OCI-LY1 (cell line): Measurements from ENCODE around the gene SLC4A5.
A peak's percentile ranks its signal among the peaks of the same experiment; 100 is the strongest.

Source experiments
- H2AFZ ChIP-seq: fragments of 200-600 bp; sonication (generic), shearing (Covaris generic); 2 replicates; pipeline ENCODE4 v1.6.0; 2014; ENCODE audit warnings: antibody characterized with exemption, mild to moderate bottlenecking, low read length
- H3F3A ChIP-seq: fragments of 200-600 bp; sonication (generic), shearing (Covaris generic); 2 replicates; pipeline ENCODE4 v1.6.0; 2014; ENCODE audit warnings: mild to moderate bottlenecking, antibody characterized with exemption, low read length, moderate library complexity; ENCODE audit not compliant: insufficient read depth
- H3K27ac ChIP-seq: fragments of 200-600 bp; sonication (generic); 2 replicates; pipeline ENCODE4 v1.5.1; 2014; ENCODE audit warnings: low read length, mixed run types, mild to moderate bottlenecking, low read depth; ENCODE audit not compliant: poor library complexity, severe bottlenecking
- H3K27me3 ChIP-seq: fragments of 200-600 bp; sonication (generic); 2 replicates; pipeline ENCODE4 v1.6.0; 2014; ENCODE audit warnings: antibody characterized with exemption, mild to moderate bottlenecking, low read length, moderate library complexity; ENCODE audit not compliant: insufficient read depth
- H3K36me3 ChIP-seq: fragments of 200-600 bp; sonication (generic); 2 replicates; pipeline ENCODE4 v1.6.1; 2014; ENCODE audit warnings: mild to moderate bottlenecking, antibody characterized with exemption, low read length, moderate library complexity, mixed read lengths; ENCODE audit not compliant: insufficient read depth
- H3K4me1 ChIP-seq: fragments of 200-600 bp; sonication (generic); 2 replicates; pipeline ENCODE4 v1.5.1; 2014; ENCODE audit warnings: mild to moderate bottlenecking, low read length, moderate library complexity; ENCODE audit not compliant: insufficient read depth, severe bottlenecking
- H3K4me2 ChIP-seq: fragments of 200-600 bp; sonication (generic), shearing (Covaris generic); 2 replicates; pipeline ENCODE4 v1.6.1; 2014; ENCODE audit warnings: low read length
- H3K4me3 ChIP-seq: fragments of 200-600 bp; sonication (generic); 2 replicates; pipeline ENCODE4 v1.5.1; 2014; ENCODE audit warnings: low read length, low read depth, mild to moderate bottlenecking, mixed read lengths; ENCODE audit not compliant: poor library complexity, severe bottlenecking
- H3K79me2 ChIP-seq: fragments of 200-600 bp; shearing (Covaris generic); 2 replicates; pipeline ENCODE4 v1.6.1; 2016; ENCODE audit warnings: mixed run types, low read length, mixed read lengths; ENCODE audit not compliant: insufficient read depth
- H3K9ac ChIP-seq: fragments of 200-600 bp; sonication (generic), shearing (Covaris generic); 2 replicates; pipeline ENCODE4 v1.6.1; 2014; ENCODE audit warnings: mild to moderate bottlenecking, low read length, mixed read lengths
- H3K9me2 ChIP-seq: fragments of 200-600 bp; sonication (generic), shearing (Covaris generic); 2 replicates; pipeline ENCODE4 v1.6.1; 2014; ENCODE audit warnings: low read depth, mild to moderate bottlenecking, low read length, mixed read lengths
- H3K9me3 ChIP-seq: fragments of 200-600 bp; shearing (Covaris generic); 2 replicates; pipeline ENCODE4 v1.6.1; 2014; ENCODE audit warnings: low read length, mixed read lengths
- H4K20me1 ChIP-seq: fragments of 200-600 bp; sonication (generic), shearing (Covaris generic); 2 replicates; pipeline ENCODE4 v1.6.0; 2016; ENCODE audit warnings: mild to moderate bottlenecking, low read length; ENCODE audit not compliant: insufficient read depth
- CTCF ChIP-seq: fragments of 200-600 bp; sonication (generic), shearing (Covaris generic); IDR thresholded peaks from 2 replicates; pipeline ENCODE4 v1.5.1; 2017; ENCODE audit warnings: mild to moderate bottlenecking, antibody characterized with exemption, low read length, moderate library complexity, mixed read lengths
- EZH2 ChIP-seq: fragments of 200-600 bp; sonication (generic), shearing (Covaris generic); IDR thresholded peaks from 2 replicates; pipeline ENCODE4 v1.8.0; 2017; ENCODE audit warnings: borderline replicate concordance, mixed run types, mild to moderate bottlenecking, antibody characterized with exemption, low read length, moderate library complexity, mixed read lengths

SLC4A5 gene, protein sequence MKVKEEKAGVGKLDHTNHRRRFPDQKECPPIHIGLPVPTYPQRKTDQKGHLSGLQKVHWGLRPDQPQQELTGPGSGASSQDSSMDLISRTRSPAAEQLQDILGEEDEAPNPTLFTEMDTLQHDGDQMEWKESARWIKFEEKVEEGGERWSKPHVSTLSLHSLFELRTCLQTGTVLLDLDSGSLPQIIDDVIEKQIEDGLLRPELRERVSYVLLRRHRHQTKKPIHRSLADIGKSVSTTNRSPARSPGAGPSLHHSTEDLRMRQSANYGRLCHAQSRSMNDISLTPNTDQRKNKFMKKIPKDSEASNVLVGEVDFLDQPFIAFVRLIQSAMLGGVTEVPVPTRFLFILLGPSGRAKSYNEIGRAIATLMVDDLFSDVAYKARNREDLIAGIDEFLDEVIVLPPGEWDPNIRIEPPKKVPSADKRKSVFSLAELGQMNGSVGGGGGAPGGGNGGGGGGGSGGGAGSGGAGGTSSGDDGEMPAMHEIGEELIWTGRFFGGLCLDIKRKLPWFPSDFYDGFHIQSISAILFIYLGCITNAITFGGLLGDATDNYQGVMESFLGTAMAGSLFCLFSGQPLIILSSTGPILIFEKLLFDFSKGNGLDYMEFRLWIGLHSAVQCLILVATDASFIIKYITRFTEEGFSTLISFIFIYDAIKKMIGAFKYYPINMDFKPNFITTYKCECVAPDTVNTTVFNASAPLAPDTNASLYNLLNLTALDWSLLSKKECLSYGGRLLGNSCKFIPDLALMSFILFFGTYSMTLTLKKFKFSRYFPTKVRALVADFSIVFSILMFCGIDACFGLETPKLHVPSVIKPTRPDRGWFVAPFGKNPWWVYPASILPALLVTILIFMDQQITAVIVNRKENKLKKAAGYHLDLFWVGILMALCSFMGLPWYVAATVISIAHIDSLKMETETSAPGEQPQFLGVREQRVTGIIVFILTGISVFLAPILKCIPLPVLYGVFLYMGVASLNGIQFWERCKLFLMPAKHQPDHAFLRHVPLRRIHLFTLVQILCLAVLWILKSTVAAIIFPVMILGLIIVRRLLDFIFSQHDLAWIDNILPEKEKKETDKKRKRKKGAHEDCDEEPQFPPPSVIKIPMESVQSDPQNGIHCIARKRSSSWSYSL

DNA sequence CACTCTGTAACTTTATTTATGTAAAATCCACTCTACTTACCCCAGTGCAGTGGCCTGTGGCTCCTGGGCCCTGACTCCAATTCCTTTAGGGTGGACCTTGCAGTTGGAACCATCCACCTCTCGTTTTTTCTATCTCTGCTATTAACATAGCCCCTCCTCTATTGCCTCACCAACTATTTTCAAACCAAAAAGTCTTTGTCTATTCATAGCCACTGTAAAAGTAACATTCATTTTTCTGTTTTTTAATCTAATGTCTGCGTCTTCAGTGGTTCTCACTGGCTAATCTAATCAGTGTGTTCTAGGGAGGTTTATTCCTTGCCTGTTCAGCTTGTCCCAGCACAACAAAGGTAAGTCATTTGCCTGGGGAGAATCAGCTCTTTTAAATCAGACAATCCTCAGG, at the start of gene SLC4A5:
Gene SLC4A5 (minus strand): TSS at position 101 of the 400 bp plus-strand sequence. CDS start 28,393 bp downstream, outside the sequence.
- Histone ChIP-seq H3K4me2 (no peak within 1 kb of the TSS), H3K9me3 (no peaks in the 10 kb centered on the region), H3K79me2 (no peaks in the 10 kb centered on the region), H3K27me3 (no peaks in the 10 kb centered on the region), H3K9ac (no peak within 1 kb of the TSS), H3F3A (no peaks in the 10 kb centered on the region), H4K20me1 (no peaks in the 10 kb centered on the region), H3K36me3 (no peaks in the 10 kb centered on the region), H2AFZ (no peak within 1 kb of the TSS), H3K4me3 (no peak within 1 kb of the TSS), H3K27ac (no peak within 1 kb of the TSS), H3K4me1 (no peaks in the 10 kb centered on the region), H3K9me2 (no peaks in the 10 kb centered on the region)
- TF ChIP-seq CTCF (no peak), EZH2 (no peak)

DNA sequence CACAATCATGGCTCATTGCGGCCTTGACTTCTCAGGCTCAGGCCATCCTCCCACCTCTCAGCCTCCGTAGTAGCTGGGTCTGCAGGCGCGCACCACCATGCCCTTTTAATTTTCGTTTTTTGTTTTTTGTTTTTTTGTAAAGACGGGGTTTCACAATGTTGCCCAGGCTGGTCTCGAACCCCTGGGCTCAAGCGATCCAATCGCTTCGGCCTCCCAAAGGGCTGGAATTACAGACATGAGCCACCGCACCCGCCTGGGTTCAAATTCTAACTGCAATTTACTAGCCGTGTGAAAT, 49.2 kb upstream of the SLC4A5 start:
- peak overlapping the region; percentile 90 for H3K4me3 ChIP-seq
- no peak for TF ChIP-seq CTCF
- no peak for TF ChIP-seq EZH2

DNA sequence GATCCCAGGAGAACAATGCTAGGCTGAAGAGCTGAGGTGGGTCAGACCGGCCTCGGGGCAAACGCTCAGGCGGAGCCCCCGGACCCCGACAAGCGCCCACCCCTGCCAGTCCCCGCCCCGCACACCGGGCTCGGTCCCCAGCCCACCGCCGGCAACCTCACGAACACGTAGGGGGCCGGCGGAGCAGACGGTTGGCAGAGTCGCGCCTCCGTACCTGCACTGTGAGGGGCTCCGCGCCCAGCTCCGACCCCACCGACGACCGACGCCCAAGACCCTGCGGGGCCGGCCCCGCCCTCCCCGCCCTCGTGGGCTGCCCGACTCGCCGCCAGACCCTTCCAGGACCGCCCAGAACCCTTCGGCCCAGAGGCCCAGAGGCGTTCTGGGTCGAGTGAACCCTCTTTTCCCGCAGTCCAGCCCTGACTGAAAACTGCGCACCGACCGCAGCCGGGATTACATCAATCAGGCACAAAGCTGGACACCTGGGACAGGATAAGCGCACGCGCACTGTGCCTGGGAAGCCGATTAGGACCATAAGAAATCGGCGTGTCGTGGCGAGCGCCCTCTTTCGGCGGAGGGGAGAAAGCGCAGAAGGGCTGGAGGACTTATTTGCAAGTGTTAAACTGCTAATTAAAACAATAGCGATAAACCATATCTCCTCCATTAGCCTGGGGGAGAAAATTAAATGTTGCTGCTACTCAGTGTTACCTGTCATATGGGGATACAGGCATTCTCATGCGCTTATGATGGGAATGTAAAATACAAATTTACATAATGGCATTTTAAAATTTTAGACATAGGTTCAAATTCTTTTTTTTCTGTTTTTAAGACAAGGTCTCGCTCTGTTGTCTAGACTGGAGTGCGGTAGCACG, 48.6 kb upstream of the SLC4A5 start:
- Histone ChIP-seq H3K4me3 (peak overlapping the region; percentile 90), H3K4me2 (peak overlapping the region; percentile 97), H3K9me2 (no peaks in the 10 kb centered on the region), H2AFZ (peak overlapping the region; percentile 95), H3K4me1 (peaks cover 22% of the 10 kb centered on the region), H3K27me3 (no peaks in the 10 kb centered on the region), H3K9ac (peak overlapping the region; percentile 89), H3F3A (no peaks in the 10 kb centered on the region), H3K9me3 (no peaks in the 10 kb centered on the region), H3K27ac (peak overlapping the region; percentile 39), H4K20me1 (no peaks in the 10 kb centered on the region), H3K79me2 (0 out of 2 replicates have a peak, but pooled peaks cover 3% of the 10 kb centered on the region), H3K36me3 (no peaks in the 10 kb centered on the region)
- TF ChIP-seq EZH2 (no peak), CTCF (peak; percentile 96)

More for the DNA sequence above, 49.2 kb upstream of the SLC4A5 start:
- Histone ChIP-seq H3K27me3 (no peaks in the 10 kb centered on the region), H3K9ac (no peak overlapping the region; the same call in 1 of the 2 replicates), H3K9me2 (no peaks in the 10 kb centered on the region), H3K36me3 (no peaks in the 10 kb centered on the region), H3K4me2 (peak overlapping the region; percentile 97), H3K79me2 (0 out of 2 replicates have a peak, but pooled peaks cover 3% of the 10 kb centered on the region), H4K20me1 (no peaks in the 10 kb centered on the region), H3K4me1 (peaks cover 22% of the 10 kb centered on the region), H3K27ac (no peak overlapping the region), H2AFZ (peak overlapping the region; percentile 95), H3K9me3 (no peaks in the 10 kb centered on the region), H3F3A (no peaks in the 10 kb centered on the region)
